ENCODE results near the gene SCLY.

DNA sequence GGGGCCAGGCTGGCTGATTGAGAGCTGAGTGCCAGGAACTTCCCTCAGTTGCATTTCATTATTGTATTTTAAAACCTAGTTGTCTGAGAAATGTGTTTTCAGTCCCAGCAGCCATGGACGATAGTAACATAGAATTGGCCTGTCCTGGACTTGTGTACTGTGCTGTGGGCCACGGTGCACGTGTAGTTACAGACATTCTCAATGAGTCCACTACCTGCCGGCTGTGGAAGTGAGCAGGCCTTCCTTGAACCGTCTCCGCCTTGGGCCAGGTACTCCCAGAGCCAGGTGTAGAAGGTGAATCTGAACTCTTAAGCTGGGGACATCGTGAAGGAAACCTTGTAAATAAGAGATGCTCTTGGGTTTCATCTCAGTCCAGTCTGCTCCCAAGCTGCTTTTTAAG lies 47.0 kb upstream of the SCLY start:
- TF ChIP-seq POLR2A (IDR thresholded peaks at IDR 0.05) (no peak), EP300 (IDR thresholded peaks at IDR 0.05) (no peak)
- TF ChIP-seq, protein P1, sequence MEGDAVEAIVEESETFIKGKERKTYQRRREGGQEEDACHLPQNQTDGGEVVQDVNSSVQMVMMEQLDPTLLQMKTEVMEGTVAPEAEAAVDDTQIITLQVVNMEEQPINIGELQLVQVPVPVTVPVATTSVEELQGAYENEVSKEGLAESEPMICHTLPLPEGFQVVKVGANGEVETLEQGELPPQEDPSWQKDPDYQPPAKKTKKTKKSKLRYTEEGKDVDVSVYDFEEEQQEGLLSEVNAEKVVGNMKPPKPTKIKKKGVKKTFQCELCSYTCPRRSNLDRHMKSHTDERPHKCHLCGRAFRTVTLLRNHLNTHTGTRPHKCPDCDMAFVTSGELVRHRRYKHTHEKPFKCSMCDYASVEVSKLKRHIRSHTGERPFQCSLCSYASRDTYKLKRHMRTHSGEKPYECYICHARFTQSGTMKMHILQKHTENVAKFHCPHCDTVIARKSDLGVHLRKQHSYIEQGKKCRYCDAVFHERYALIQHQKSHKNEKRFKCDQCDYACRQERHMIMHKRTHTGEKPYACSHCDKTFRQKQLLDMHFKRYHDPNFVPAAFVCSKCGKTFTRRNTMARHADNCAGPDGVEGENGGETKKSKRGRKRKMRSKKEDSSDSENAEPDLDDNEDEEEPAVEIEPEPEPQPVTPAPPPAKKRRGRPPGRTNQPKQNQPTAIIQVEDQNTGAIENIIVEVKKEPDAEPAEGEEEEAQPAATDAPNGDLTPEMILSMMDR (IDR thresholded peaks at IDR 0.05), result no peak
